H9 (cell line): ENCODE results near the gene KIF26A. TPM values are rescaled to one million over a fixed set of nuclear protein-coding genes. Genes with fewer than 3 reads are reported as not detected.

Experiments used
- DNase-seq: peaks from one replicate; pipeline ENCODE4 v3.0.0-alpha.2; 2017
- H2AFZ ChIP-seq: one replicate; pipeline ENCODE4 v1.6.1; 2013; ENCODE audit warnings: mild to moderate bottlenecking, low read length, control low read depth, moderate library complexity
- H2AK5ac ChIP-seq: 2 replicates; pipeline ENCODE4 v1.6.1; 2013; ENCODE audit warnings: low read length, control low read depth, mixed read lengths; ENCODE audit not compliant: insufficient read length
- H2BK120ac ChIP-seq: one replicate; pipeline ENCODE4 v1.6.1; 2013; ENCODE audit warnings: low read depth, mild to moderate bottlenecking, low read length, control low read depth, inconsistent platforms; ENCODE audit not compliant: poor library complexity, severe bottlenecking
- H2BK12ac ChIP-seq: 2 replicates; pipeline ENCODE4 v1.6.1; 2013; ENCODE audit warnings: low read length, control low read depth, mixed read lengths, low read depth; ENCODE audit not compliant: insufficient read length
- H2BK15ac ChIP-seq: 2 replicates; pipeline ENCODE4 v1.6.1; 2013; ENCODE audit warnings: low read depth, low read length, control low read depth
- H2BK20ac ChIP-seq: one replicate; pipeline ENCODE4 v1.6.1; 2013; ENCODE audit warnings: low read depth, mild to moderate bottlenecking, low read length, control low read depth, inconsistent platforms; ENCODE audit not compliant: poor library complexity, severe bottlenecking
- H2BK5ac ChIP-seq: 2 replicates; pipeline ENCODE4 v1.6.1; 2013; ENCODE audit warnings: low read length, control low read depth, mixed read lengths; ENCODE audit not compliant: insufficient read length
- H3K14ac ChIP-seq: 2 replicates; pipeline ENCODE4 v1.6.1; 2013; ENCODE audit warnings: low read length, control low read depth; ENCODE audit not compliant: insufficient read depth
- H3K18ac ChIP-seq: 2 replicates; pipeline ENCODE4 v1.6.1; 2013; ENCODE audit warnings: low read depth, mild to moderate bottlenecking, mixed read lengths, low read length, control low read depth; ENCODE audit not compliant: insufficient read length
- H3K23ac ChIP-seq: 2 replicates; pipeline ENCODE4 v1.6.1; 2013; ENCODE audit warnings: low read length, control low read depth, mixed read lengths, low read depth; ENCODE audit not compliant: insufficient read length
- H3K23me2 ChIP-seq: 2 replicates; pipeline ENCODE4 v1.6.1; 2013; ENCODE audit warnings: low read depth, mild to moderate bottlenecking, mixed read lengths, low read length, control low read depth; ENCODE audit not compliant: insufficient read length, poor library complexity, severe bottlenecking
- H3K27ac ChIP-seq: 2 replicates; pipeline ENCODE4 v1.5.1; 2013; ENCODE audit warnings: low read length, control low read depth, mixed read lengths, low read depth; ENCODE audit not compliant: insufficient read length
- H3K27me3 ChIP-seq: 2 replicates; pipeline ENCODE4 v1.6.1; 2013; ENCODE audit warnings: low read length, control low read depth, inconsistent platforms; ENCODE audit not compliant: insufficient read depth
- H3K4ac ChIP-seq: 2 replicates; pipeline ENCODE4 v1.6.1; 2013; ENCODE audit warnings: low read depth, mild to moderate bottlenecking, control low read depth, inconsistent platforms, low read length, moderate library complexity
- H3K4me1 ChIP-seq: 2 replicates; pipeline ENCODE4 v1.6.1; 2013; ENCODE audit warnings: low read length, control low read depth, inconsistent platforms; ENCODE audit not compliant: insufficient read depth
- H3K4me2 ChIP-seq: 2 replicates; pipeline ENCODE4 v1.6.1; 2013; ENCODE audit warnings: low read length, control low read depth, mixed read lengths; ENCODE audit not compliant: insufficient read length, insufficient read depth
- H3K56ac ChIP-seq: 2 replicates; pipeline ENCODE4 v1.6.1; 2013; ENCODE audit warnings: low read depth, mild to moderate bottlenecking, mixed read lengths, low read length, control low read depth; ENCODE audit not compliant: insufficient read length
- H3K79me1 ChIP-seq: 2 replicates; pipeline ENCODE4 v1.6.1; 2013; ENCODE audit warnings: low read depth, mild to moderate bottlenecking, moderate library complexity, low read length, control low read depth, inconsistent platforms; ENCODE audit not compliant: insufficient read depth, poor library complexity, severe bottlenecking
- H3K79me2 ChIP-seq: 2 replicates; pipeline ENCODE4 v1.6.1; 2013; ENCODE audit warnings: low read length, control low read depth, inconsistent platforms; ENCODE audit not compliant: insufficient read depth
- H3K9ac ChIP-seq: 2 replicates; pipeline ENCODE4 v1.6.1; 2013; ENCODE audit warnings: low read length, control low read depth, mixed read lengths; ENCODE audit not compliant: insufficient read length; ENCODE audit errors: extremely low read depth
- H3K9me3 ChIP-seq: one replicate; pipeline ENCODE4 v1.6.1; 2013; ENCODE audit warnings: low read depth, low read length, inconsistent platforms; ENCODE audit not compliant: control insufficient read depth
- H3T11ph ChIP-seq: one replicate; pipeline ENCODE4 v1.6.1; 2013; ENCODE audit warnings: mild to moderate bottlenecking, low read length, control low read depth, inconsistent platforms
- H4K20me1 ChIP-seq: one replicate; pipeline ENCODE4 v1.6.1; 2013; ENCODE audit not compliant: control insufficient read depth, insufficient read length, insufficient read depth
- H4K5ac ChIP-seq: 2 replicates; pipeline ENCODE4 v1.6.1; 2013; ENCODE audit warnings: low read depth, mild to moderate bottlenecking, mixed read lengths, low read length, control low read depth; ENCODE audit not compliant: insufficient read length
- H4K8ac ChIP-seq: replicated peaks from 2 replicates; pipeline ENCODE4 v1.6.1; 2013; ENCODE audit warnings: low read length, control low read depth, mixed read lengths, low read depth; ENCODE audit not compliant: insufficient read length
- H4K91ac ChIP-seq: 2 replicates; pipeline ENCODE4 v1.6.1; 2013; ENCODE audit warnings: low read depth, mild to moderate bottlenecking, moderate library complexity, mixed read lengths, low read length, control low read depth; ENCODE audit not compliant: insufficient read length
- H3K27ac Mint-ChIP-seq, 3 experiments: 2 replicates in 2 of 3; 3 replicates in 1 of 3; pipeline ENCODE4 v1.8.0; 2020 to 2021; ENCODE audit warnings: mixed read lengths in 3 of 3, mild to moderate bottlenecking in 1 of 3, moderate library complexity in 1 of 3
- H3K27me3 Mint-ChIP-seq: 2 replicates; pipeline ENCODE4 v1.8.0; 2021; ENCODE audit warnings: low read depth, mild to moderate bottlenecking, moderate library complexity, mixed read lengths
- H3K36me3 Mint-ChIP-seq, 3 experiments: 2 replicates in 2 of 3; 3 replicates in 1 of 3; pipeline ENCODE4 v1.8.0; 2020 to 2021; ENCODE audit warnings: low read depth in 3 of 3, mixed read lengths in 3 of 3; ENCODE audit not compliant: insufficient read depth in 1 of 3
- H3K4me1 Mint-ChIP-seq, 2 experiments: 2 replicates each; pipeline ENCODE4 v1.8.0; 2020; ENCODE audit warnings: mixed read lengths in 2 of 2
- H3K4me3 Mint-ChIP-seq, 2 experiments: 2 replicates in 1 of 2; 3 replicates in 1 of 2; pipeline ENCODE4 v1.8.0; 2020 to 2021; ENCODE audit warnings: mild to moderate bottlenecking in 2 of 2, mixed read lengths in 2 of 2, moderate library complexity in 1 of 2
- H3K9me3 Mint-ChIP-seq, 2 experiments: 2 replicates in 1 of 2; 3 replicates in 1 of 2; pipeline ENCODE4 v1.8.0; 2020; ENCODE audit warnings: mild to moderate bottlenecking in 2 of 2, mixed read lengths in 2 of 2, moderate library complexity in 1 of 2
- WGBS: extraction: QIAGEN DNeasy Blood & Tissue Kit; methylation state at CpG from one replicate; pipeline ENCODE4 v1.1.7; 2013; ENCODE audit warnings: missing lambda C conversion rate, low lambda C conversion rate, mixed read lengths; ENCODE audit not compliant: insufficient read length; ENCODE audit errors: extremely low coverage; 5-methylcytosine and 5-hydroxymethylcytosine counted together
- total RNA-seq: library from RNA; stranded (reverse); gene quantifications from 2 replicates; pipeline ENCODE4 v1.2.1, GENCODE V29; 2021
- TF ChIP-seq, protein P1 (sequence below): fragments of 200-600 bp; sonication (generic); conservative IDR thresholded peaks from 3 replicates; pipeline ENCODE4 v1.8.0; 2021; ENCODE audit warnings: antibody characterized with exemption, mild to moderate bottlenecking

KIF26A gene
- total RNA-seq, 1 experiment from 2014 or later, result 44.2 TPM

DNA sequence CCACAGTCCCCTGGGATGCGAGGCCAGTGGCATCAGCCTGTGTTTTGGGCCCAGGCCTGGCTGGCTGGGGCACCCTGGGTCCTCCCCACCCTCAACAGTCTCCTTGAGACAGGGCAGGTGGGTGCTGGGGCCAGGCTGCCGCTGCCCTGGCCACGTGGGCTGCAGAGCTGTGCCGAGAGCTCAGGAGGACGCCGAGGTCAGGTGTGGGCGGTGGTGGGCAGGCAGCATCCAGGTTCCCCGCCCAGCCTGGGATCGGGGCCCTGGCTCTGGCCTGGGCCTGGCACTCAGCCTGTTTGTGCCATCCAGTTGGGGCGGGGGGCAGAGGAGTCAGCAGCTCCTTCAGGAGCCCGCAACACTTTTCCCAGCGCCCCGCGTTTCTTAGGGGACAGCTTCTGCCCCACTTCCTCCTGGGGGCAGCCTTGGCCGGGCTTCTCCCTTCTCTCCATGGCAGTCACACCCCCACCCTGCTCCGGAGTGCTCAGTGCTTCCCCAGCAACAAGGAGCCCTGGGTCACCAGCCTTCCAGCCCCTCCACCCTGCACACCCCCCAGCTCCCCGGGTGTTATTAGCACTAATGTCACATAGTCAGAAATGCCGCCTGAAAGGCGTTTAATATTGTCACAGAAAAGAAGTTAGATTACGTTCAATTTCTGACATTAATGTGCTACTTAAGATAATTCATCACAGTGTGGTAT lies 30.8 kb downstream of the KIF26A start:
- H3K14ac ChIP-seq, result 0 out of 2 replicates have a peak overlapping the region, but pooled peaks have one; percentile 26
- TF ChIP-seq, protein P1, sequence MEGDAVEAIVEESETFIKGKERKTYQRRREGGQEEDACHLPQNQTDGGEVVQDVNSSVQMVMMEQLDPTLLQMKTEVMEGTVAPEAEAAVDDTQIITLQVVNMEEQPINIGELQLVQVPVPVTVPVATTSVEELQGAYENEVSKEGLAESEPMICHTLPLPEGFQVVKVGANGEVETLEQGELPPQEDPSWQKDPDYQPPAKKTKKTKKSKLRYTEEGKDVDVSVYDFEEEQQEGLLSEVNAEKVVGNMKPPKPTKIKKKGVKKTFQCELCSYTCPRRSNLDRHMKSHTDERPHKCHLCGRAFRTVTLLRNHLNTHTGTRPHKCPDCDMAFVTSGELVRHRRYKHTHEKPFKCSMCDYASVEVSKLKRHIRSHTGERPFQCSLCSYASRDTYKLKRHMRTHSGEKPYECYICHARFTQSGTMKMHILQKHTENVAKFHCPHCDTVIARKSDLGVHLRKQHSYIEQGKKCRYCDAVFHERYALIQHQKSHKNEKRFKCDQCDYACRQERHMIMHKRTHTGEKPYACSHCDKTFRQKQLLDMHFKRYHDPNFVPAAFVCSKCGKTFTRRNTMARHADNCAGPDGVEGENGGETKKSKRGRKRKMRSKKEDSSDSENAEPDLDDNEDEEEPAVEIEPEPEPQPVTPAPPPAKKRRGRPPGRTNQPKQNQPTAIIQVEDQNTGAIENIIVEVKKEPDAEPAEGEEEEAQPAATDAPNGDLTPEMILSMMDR, result no peak

More for the DNA sequence above, 30.8 kb downstream of the KIF26A start:
- H3K27me3 Mint-ChIP-seq, result no peaks in the 10 kb centered on the region; the same call in 1 of the 2 replicates
- no peaks in the 10 kb centered on the region for H3K79me1 ChIP-seq
- no peaks in the 10 kb centered on the region for H3K9me3 ChIP-seq
- no peak overlapping the region for H3K4ac ChIP-seq
- H2BK12ac ChIP-seq, result no peak overlapping the region
- H3K23me2 ChIP-seq, result no peaks in the 10 kb centered on the region
- no peaks in the 10 kb centered on the region for H4K20me1 ChIP-seq
- no peak overlapping the region for H3K18ac ChIP-seq
- no peak overlapping the region for H2AFZ ChIP-seq
- no peak for DNase-seq
- H3K4me3 Mint-ChIP-seq, result peak overlapping the region in 1 of 2 experiments; percentile 12; a peak in 1 of 5 replicates
- H3T11ph ChIP-seq, result no peak overlapping the region
- H3K27me3 ChIP-seq, result no peaks in the 10 kb centered on the region
- no peak overlapping the region for H2BK5ac ChIP-seq
- H3K36me3 Mint-ChIP-seq, result peaks cover 0 to 8% (median 3%) of the 10 kb centered on the region in 3 experiments; a peak in 3 of 7 replicates
- peaks cover 4% of the 10 kb centered on the region; the same call in 1 of the 2 replicates for H3K4me1 ChIP-seq
- H3K79me2 ChIP-seq, result no peaks in the 10 kb centered on the region; the same call in 1 of the 2 replicates
- H3K23ac ChIP-seq, result no peak overlapping the region
- no peak overlapping the region for H3K9ac ChIP-seq
- no peak overlapping the region for H2AK5ac ChIP-seq
- no peak overlapping the region for H2BK15ac ChIP-seq
- no peak overlapping the region for H2BK120ac ChIP-seq
- no peak overlapping the region for H4K8ac ChIP-seq
- no CpG with 5 or more reads among the region's 20 CpGs for WGBS
- H4K5ac ChIP-seq, result no peak overlapping the region
- peaks cover 25 to 31% of the 10 kb centered on the region in 2 experiments for H3K4me1 Mint-ChIP-seq
- no peak overlapping the region for H4K91ac ChIP-seq
- no peak overlapping the region for H3K56ac ChIP-seq
- H3K27ac ChIP-seq, result no peak overlapping the region
- peak overlapping the region in 1 of 3 experiments; percentile 48; a peak in 1 of 7 replicates for H3K27ac Mint-ChIP-seq
- no peak overlapping the region for H3K4me2 ChIP-seq
- no peaks in the 10 kb centered on the region for H3K9me3 Mint-ChIP-seq
- no peak overlapping the region for H2BK20ac ChIP-seq
